COLO668 (cell line): ENCODE measurements around the gene BTBD18.

Experiments used
- DNase-seq: peaks from one replicate; lab custom pipeline; 2025; ENCODE audit not compliant: unreplicated experiment; lab: John Stamatoyannopoulos, UW

BTBD18 gene

GRCh38 chr11:57751676-57752253 is at the start of gene BTBD18:
Gene BTBD18 (minus strand): TSS chr11:57751819. CDS start chr11:57751188, 631 bp downstream.
- DNase-seq, result peak; percentile 26

- DNase-seq, result no peak
Measured at GRCh38 chr11:57801183-57801485, 49.5 kb upstream of the BTBD18 start.

GRCh38 chr11:57800444-57801182 is 49.0 kb upstream of the BTBD18 start:
- peak; percentile 71 for DNase-seq

GRCh38 chr11:57798905-57799559 is 47.4 kb upstream of the BTBD18 start:
- DNase-seq, result peak; percentile 12

GRCh38 chr11:57793351-57794115 is 41.9 kb upstream of the BTBD18 start:
- no peak for DNase-seq

GRCh38 chr11:57792870-57793269 is 41.3 kb upstream of the BTBD18 start:
- no peak for DNase-seq

GRCh38 chr11:57792060-57792541 is 40.5 kb upstream of the BTBD18 start:
- DNase-seq, result no peak

- no peak for DNase-seq
Measured at GRCh38 chr11:57791321-57792059, 39.9 kb upstream of the BTBD18 start.

- no peak for DNase-seq
Measured at GRCh38 chr11:57788703-57789088, 37.1 kb upstream of the BTBD18 start.

- DNase-seq, result no peak
Measured at GRCh38 chr11:57787920-57788702, 36.5 kb upstream of the BTBD18 start.

GRCh38 chr11:57787006-57787604 is 35.5 kb upstream of the BTBD18 start:
- no peak for DNase-seq

GRCh38 chr11:57786436-57786835 is 34.8 kb upstream of the BTBD18 start:
- DNase-seq, result no peak

GRCh38 chr11:57785072-57785471 is 33.5 kb upstream of the BTBD18 start:
- DNase-seq, result no peak

- no peak for DNase-seq
Measured at GRCh38 chr11:57781529-57781943, 29.9 kb upstream of the BTBD18 start.

- DNase-seq, result no peak
Measured at GRCh38 chr11:57779276-57779675, 27.7 kb upstream of the BTBD18 start.

- DNase-seq, result peak; percentile 65
Measured at GRCh38 chr11:57778318-57779037, 26.9 kb upstream of the BTBD18 start.

- peak; percentile 19 for DNase-seq
Measured at GRCh38 chr11:57777969-57778317, 26.3 kb upstream of the BTBD18 start.

GRCh38 chr11:57776577-57777210 is 25.1 kb upstream of the BTBD18 start:
- no peak for DNase-seq
